Mesenteric fat pad (tissue), 1 donor: ENCODE results near the gene HDAC4. TPM values are rescaled to one million over a fixed set of nuclear protein-coding genes. Genes with fewer than 3 reads are reported as not detected.

Experiments used
- DNase-seq: peaks from one replicate; pipeline ENCODE4 v3.0.0-alpha.2; 2020; ENCODE audit warnings: low spot score
- total RNA-seq: library from RNA; stranded (reverse); fragmentation: NEBNext Ultra II Directional; extraction: Animal tissue kit (Norgen Biotek cat#: 25700); gene quantifications from one replicate; pipeline ENCODE4 v1.2.1, GENCODE V29; 2021
- donor health status: DM: yes; HTN: yes; CAD: no.

Gene HDAC4
- total RNA-seq, 1 donor from 2014 or later = 44.9 TPM

DNA sequence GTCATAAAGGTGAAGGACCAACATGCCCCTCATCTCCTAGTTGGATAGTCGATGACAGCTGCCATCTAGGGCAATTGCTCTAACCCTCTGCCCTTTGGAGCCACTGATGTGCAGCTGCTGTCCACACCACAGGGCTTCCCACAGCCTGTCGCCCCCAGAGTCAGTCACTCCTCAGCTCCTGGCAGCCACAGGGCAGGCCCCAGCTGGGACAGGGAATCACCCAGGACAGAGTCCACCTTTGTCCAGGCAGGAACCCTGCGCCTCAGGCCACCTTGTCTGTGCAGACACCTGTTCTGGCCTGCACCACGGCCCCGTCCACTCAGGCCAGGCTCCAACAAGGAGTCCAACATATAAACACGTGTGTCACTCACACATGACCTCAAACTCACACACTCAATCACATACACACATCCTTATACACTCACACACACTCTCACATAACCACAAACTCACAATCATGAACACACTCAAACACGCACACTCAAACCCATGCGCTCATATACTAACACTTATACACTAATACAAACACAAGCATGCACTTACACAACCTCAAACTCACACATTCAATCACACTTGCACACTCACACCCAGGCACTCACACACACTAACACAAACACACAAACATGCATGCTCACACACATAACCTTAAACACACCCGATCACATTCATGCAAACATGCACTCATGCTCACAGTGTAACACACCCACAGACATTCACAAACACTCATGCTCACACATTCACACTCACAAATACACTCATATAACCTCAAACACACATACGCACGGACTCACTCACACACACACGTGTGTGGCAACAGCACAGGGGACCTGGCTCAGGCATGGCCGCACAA is 29.7 kb downstream of the HDAC4 start:
- peak; percentile 83 for DNase-seq

DNA sequence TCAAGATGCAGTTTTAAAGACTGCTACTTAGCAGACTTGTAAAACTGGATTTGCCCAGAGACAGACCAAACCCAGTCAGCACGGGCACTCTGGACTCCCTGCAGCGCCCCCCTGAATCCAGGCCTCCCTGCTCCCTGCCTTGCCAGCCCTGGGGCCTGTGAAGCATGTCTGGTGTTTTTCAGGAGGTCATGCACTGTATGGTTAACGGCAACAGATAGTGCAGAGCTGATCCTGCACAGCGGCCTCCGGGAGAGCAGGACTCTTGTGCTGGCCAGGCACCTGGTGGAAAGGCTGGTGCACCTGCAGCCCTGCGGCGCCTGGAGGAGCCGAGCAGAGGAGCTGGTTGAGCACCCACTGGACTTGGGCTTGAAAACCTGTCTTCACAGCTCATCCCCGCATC is 30.4 kb downstream of the HDAC4 start:
- peak; percentile 87 for DNase-seq

DNA sequence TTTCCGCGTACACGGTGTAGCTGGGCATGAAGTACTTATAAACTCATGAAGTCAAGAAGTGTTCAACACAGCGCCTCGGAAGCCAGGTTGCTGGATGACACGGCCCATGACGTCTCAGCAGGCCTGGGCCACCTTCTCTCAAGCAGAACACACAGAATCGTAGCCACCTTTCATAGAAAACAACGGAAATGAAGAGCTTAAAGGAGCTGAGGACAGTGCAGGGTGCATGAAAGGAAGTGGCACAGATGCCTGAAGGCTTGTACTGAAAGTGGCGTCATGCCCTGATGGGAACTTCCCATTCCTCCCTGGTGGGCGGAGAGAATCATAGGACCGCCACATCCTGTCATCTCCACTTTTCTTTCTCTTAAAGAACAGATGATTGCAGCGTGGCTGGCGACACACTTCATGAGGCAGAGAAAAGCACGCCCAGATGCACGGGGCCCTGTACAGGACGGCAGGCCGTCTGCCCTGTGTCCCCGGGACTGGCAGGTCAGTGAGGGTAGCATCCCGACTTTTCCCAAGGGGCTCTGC is 31.1 kb downstream of the HDAC4 start:
- peak; percentile 72 for DNase-seq

DNA sequence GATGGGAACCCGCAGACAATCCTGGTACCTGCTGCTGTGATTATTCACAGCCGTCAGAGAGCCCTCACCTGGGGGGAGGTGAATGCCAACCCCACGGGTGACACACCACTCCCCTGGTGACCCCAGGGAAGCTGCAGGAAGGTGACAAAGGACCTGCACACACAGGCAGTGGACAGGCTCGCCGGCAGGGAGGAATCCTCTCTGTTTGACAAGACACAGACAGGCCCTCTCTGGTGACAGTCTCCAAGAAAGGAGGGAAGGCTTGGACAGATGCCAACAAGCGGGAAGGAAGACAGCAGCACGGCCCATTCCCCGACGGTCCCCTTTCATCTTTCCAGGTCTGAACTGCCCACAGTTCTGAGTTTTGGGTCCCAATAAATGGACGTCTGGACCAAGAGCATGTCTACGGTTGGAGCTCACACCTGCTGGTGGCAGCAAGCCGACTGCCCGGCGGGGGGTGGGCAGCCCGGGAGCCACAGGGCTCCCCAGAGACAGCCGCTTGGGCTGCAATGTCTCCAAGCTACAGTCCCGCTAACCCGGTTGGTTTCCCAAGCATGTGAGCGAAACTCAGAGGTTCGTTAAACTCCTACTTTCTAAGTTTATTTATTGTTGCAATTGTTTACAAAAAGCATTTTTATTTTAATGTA is 31.8 kb downstream of the HDAC4 start:
- DNase-seq = peak; percentile 78

DNA sequence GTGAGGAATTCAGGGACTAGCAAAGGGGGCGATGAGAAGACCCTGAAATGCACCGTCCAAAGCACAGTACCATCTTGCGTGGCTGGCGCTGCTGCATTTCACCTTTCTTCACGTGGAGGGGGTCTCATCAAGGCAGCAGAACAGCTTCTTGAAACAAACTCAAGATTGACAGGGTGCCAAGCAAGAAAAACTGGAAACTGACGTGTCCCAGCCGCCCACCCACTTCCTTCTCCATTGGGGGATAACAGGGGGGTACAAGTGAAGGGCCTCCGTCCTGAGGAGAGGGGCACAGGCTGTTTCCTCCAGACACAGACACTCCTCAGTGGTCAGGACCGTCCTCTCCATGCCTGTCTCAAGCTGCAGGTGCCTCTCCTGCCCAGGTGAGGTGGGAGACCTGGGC is 32.5 kb downstream of the HDAC4 start:
- DNase-seq = peak; percentile 79

DNA sequence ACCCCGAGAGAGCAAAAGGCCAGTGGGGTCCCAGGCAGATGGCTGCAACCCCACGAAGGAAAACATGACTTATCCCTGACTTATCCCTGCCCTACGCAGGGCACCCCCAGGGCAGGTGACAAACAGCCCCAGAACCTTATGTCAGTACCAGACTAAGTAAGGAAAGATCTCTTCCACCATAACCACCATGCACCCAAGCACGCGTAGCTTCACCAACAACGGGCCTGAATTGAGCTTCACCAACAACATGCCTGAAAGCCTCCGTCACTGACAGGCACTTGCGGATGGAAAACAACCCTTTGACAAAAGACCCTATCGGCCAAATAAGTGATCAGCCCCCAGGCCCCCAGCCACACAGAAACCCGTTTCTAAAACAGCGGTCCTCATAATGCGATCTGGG is 34.1 kb downstream of the HDAC4 start:
- DNase-seq = peak; percentile 60

DNA sequence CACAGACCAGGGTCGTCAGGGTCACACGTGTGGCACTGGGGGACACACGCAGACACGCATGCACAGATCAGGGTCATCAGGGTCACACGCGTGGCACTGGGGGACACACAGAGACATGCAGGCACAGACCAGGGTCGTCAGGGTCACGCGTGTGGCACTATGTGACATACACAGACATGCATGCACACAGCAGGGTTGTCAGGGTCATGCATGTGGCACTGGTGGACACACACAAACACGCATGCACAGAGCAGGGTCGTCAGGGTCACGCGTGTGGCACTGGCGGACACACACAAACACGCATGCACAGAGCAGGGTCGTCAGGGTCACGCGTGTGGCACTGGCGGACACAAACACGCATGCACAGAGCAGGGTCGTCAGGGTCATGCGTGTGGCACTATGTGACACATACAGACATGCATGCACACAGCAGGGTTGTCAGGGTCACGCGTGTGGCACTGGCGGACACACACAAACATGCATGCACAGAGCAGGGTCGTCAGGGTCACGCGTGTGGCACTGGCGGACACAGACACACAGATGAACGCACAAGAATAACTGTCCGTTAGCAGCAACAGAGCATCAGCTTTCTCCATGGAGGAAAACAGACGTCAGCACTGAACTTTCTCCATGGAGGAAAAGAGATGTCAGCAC is 34.9 kb downstream of the HDAC4 start:
- DNase-seq = peak; percentile 51

DNA sequence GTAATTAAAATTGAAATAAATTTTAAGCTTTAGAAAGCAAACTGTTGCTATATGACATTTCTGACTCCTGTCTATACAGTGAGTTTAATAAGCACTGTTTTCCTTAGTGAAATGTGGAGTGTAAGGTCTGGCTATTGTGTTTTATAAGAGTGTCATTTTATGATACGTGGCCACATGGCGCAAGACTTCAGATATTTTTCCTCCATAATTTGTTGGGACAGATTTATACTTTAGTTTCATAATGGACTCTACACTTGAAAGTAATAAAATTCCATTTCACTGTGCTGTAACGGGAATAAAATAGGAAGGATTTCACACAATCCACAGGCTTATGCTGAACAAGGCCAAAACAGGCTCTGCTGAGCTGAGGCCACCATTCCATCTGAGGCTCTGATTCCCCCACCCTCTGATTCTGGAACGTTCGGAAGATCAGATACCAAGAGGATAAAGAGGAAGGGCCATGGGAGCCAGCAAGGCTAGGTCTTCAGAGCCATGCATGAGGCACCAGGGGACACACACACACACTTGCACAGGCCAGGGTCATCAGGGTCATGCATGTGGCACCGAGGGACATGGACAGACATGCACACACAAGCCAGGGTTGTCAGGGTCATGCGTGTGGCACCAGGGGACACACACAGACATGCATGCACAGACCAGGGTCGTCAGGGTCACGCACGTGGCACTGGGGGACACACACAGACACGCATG is 35.6 kb downstream of the HDAC4 start:
- DNase-seq = peak; percentile 35

DNA sequence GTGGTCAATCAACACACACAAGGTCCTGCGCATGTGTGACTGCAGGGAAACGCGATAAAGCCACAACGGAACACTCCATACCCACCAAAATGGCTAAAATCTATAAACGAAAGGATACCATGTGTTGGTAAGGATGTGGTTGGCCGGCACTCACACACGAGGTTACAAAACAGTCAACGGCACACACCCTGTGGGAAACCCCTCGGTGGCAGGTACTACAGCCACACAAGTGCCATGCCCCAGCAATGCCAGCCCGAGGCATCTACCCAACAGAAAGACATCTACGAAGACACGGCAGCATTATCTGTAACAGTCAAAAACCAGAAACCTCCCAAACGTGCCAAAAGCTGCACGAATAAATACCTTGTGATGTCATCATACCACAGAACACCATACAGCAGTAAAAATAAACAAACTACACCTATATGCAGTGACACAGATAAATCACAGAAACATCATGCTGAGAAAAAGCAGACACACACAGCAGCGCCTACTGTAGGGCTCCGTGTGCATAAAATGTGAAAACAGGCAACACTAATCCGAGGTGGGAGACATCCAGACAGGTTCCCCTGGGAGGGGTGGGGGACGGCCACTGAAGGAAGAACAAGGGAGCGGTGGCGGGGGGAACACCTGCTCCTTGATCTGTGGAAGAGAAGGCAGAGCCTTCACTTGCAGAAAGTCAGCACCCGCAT is 36.7 kb downstream of the HDAC4 start:
- DNase-seq = peak; percentile 62

DNA sequence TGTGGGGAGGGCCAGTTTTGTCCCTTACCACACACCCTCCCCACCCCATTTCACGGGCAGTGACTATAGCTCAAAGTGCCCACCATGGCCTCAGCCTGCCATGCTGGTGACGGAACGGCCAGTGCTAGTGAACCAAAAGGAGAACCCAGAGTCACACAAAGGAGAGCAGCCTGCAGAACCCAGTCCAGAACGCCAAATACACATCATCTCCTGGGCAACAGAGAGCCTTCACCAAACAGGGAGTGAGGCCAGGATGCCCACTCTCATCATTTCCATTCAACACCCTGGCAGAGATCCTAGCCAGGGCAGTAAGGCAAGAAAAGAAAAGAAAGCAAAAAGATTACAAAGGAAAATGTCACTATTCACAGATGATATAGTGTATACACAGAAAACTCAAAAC is 38.3 kb downstream of the HDAC4 start:
- DNase-seq = peak; percentile 62

DNA sequence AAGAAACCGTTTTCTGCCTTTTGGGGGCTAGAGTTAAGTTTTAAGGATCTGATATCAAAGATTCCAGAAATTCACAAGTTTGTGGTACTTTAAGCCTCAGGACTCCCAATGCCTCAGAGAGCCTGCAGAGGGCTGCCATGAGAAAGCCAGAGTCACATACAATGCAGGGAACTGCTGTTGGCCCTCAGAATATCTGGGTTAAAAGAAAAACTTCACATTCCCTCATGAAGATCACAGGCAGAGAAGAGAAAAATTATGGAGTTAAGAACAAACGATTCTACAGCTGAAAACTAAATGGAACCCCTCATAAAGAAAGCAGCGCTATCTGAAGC is 39.5 kb downstream of the HDAC4 start:
- no peak for DNase-seq

DNA sequence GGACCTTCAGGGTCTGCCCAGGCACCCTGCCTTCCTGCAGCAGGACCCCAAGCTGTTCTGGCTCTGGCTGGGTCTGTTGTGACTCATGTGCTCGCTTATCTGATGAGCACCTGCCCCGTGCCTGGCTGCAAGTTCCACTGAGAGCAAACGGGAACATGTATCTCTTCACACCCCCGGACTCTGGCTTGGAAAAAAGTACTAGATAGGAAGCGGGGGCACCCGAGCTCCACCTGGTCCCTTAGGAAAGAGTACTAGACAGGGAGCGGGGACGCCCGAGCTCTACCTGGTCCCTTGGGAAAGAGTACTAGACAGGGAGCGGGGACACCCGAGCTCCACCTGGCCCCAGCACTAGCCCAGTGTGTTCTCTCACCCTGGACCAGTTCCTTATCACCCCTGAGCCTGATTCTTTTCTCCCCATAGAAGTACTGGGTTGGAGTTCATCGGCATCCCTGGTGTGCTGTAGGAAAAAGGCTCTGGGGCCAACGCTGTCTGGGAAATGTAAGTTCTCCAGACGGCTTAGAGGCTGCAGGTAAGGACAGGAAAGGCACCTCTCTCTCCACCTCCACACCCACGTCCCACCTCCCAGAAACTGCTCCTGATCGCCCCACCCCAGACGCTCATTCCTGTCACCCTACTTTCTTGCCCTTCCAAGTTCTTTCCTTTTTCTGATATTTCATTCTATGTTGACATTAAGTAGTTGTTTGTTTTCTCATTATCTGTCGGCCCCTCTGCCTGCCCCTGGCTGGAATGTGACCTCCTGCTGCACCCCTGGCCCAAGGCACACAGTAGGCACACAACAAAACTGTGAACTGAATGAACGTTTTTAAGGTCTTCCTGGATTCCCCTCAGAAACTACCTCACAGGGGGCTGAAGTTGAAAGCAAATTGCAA is 40.2 kb downstream of the HDAC4 start:
- peak; percentile 77 for DNase-seq

DNA sequence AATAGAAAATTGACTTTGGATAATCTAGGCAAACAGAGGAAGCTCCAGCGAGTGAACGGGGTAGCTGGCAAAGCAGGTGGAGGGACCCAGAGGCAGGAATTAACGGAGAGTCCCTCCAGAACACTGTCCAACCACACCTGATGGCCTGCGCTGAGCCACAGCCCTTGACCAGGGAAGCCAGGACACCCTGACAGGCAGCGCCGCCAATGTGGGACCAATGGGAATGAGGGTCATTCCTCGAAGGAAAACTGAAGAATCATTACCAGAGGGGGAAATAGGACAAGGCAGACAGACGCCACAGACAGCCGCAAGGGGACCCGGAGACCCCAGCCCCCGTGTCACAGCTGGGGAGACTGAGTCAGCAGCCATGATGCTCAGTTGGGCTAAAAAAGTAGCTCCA is 40.8 kb downstream of the HDAC4 start:
- peak; percentile 82 for DNase-seq

DNA sequence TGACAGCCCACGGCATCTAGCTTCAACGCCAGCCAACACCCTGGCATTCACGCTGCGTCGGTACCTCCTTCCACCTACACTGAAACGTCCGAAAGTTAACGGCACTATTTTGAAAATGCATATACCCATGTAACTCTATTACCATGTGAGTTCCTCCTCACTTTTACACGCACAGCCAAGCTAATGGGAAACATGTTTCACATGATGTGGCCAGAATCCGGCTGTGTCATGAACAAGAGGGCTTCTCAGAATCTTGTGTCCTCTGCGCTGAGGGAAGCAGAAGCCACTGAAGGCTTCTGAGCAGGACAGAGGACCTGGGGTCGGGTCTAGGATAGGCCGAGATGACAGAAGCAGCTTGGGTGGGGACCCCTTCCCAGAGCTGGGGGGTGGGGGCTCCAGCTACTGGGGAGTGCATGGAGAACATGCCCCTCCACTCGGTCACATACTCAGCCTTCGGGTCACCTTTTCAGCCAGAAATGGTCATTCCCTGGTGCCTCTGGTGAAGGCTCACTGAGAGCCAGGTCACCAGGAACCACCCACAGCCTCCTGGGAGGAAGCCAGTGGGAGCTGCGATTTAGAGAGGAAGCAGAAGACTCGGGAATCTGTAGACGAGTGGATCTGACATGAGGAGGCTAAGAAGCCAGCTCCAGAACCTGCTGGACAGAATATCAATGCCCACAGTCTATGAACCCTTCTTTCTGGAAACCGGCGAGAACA is 41.5 kb downstream of the HDAC4 start:
- DNase-seq = peak; percentile 55

DNA sequence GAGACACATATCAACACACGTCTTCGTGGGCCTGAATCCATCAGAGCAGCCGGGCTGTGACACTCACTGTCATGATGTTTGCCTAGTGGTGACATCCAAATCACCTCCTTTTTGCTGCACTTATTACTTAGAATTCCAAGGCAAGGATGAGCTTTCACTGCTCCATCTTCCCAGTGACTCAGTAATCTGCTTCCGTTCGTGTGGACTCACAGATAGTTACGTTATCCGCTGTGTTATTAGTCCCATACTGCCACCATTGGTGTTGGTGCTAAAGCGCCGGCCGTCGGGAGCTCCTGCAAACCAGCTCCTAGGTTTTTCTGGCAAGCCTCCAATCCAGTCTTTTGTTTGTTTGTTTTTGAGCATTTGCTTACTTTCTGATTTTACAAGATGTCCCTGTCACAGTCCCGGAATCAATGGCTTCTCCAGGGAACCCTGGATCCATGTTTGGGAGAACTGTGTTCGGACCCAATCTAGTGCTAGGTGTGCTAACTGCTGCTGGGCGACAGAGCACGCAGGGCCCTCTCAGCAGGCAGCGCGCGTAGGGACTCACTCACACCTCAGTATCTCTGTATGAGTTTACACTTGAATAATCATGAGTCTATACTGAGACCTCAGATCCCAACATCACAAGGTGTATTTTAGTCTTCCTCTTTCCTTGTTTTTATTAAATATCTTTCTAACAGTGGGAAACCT is 42.6 kb downstream of the HDAC4 start:
- no peak for DNase-seq

DNA sequence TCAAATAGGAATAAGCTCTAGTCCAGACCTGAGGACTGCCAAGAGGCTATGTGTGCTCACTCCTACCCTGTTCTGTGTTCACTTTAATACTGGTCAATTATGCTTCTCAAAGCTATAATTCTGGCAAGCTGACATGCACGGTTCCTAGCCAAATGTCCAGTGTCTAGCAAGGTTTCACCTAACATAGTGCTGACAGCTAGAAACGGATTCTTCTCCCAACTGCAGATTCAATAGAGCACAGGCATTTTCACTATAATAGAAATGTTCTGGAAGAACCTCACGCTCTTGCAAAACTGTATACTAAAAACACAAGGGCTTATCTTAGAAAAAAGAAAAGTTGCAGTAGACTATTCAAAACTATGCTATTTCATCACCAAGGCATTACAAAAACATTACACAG is 45.1 kb downstream of the HDAC4 start:
- DNase-seq = no peak

DNA sequence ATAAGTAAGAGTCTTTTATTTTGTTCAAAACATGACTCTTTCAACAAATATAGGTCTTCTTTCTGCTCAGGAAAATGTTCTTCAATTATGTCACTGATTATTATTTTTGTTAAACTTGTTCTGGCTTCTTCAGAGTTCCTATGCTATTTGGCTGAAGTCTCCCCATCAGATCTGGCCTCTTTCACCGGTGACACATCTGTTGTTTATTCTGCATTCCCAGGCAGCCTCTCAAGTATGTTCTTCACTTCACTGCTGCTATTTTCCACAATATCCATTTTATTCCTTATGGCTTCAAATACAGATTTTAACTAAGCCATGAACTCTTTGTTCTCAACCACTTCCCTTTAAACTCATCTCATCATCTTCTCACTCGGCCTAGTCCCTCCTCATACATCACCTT is 45.7 kb downstream of the HDAC4 start:
- no peak for DNase-seq

DNA sequence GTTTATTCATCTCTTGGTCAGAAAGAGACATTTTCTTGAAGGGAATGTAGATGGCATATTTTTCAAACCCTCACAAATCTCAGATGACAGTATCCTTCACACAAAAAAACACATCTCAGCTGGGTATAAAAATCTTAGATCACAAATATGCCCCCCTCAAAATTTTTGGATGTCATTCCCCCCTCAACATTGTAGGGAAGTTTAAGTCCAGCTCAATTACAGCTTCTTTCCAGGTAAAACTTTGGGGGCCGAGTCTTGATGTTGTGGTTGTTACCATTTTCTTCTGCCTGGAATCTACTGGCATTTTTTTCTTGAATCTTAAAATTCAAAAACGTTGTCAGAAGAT is 46.1 kb downstream of the HDAC4 start:
- no peak for DNase-seq
